Measurements from ENCODE around the gene BBS10.

DNA sequence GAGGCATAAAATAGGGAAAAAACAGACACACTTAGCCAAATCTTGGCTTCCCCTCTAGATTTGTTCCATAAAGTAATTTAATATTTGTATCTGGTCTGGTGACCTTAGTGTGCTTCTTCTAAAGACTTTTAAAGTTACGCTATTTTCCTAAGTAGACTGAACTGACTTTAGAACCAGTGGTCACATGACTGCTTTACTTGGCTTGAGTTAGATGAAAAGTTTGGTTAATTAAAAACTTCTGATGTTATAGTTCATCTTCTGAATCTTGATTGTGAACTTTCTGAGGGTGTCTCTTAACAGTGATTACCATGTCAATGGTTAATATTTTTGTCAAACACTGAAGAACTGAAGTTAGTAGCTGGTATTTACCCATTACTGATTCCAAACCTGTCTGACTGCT, 2.6 kb downstream of the BBS10 start:
- TF ChIP-seq, protein P1, sequence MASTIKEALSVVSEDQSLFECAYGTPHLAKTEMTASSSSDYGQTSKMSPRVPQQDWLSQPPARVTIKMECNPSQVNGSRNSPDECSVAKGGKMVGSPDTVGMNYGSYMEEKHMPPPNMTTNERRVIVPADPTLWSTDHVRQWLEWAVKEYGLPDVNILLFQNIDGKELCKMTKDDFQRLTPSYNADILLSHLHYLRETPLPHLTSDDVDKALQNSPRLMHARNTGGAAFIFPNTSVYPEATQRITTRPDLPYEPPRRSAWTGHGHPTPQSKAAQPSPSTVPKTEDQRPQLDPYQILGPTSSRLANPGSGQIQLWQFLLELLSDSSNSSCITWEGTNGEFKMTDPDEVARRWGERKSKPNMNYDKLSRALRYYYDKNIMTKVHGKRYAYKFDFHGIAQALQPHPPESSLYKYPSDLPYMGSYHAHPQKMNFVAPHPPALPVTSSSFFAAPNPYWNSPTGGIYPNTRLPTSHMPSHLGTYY (CRISPR knock-in tag; IDR thresholded peaks at IDR 0.05), result no peak
- no peak for TF ChIP-seq IRF1 (CRISPR knock-in tag; IDR thresholded peaks at IDR 0.05)
- no peak for TF ChIP-seq ZNF138 (CRISPR knock-in tag; conservative IDR thresholded peaks at IDR 0.05)
- no peak for TF ChIP-seq SP1 (CRISPR knock-in tag; conservative IDR thresholded peaks at IDR 0.05)
- no peak for TF ChIP-seq CTCF (IDR thresholded peaks at IDR 0.05)
- no peak for TF ChIP-seq ZBTB21 (CRISPR knock-in tag; IDR thresholded peaks at IDR 0.05; ENCODE audit: borderline replicate concordance)
- TF ChIP-seq, protein P2, sequence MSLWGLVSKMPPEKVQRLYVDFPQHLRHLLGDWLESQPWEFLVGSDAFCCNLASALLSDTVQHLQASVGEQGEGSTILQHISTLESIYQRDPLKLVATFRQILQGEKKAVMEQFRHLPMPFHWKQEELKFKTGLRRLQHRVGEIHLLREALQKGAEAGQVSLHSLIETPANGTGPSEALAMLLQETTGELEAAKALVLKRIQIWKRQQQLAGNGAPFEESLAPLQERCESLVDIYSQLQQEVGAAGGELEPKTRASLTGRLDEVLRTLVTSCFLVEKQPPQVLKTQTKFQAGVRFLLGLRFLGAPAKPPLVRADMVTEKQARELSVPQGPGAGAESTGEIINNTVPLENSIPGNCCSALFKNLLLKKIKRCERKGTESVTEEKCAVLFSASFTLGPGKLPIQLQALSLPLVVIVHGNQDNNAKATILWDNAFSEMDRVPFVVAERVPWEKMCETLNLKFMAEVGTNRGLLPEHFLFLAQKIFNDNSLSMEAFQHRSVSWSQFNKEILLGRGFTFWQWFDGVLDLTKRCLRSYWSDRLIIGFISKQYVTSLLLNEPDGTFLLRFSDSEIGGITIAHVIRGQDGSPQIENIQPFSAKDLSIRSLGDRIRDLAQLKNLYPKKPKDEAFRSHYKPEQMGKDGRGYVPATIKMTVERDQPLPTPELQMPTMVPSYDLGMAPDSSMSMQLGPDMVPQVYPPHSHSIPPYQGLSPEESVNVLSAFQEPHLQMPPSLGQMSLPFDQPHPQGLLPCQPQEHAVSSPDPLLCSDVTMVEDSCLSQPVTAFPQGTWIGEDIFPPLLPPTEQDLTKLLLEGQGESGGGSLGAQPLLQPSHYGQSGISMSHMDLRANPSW (CRISPR knock-in tag; conservative IDR thresholded peaks at IDR 0.05; ENCODE audit: low read depth), result no peak
- TF ChIP-seq ZBTB43 (CRISPR knock-in tag; IDR thresholded peaks at IDR 0.05), result no peak
- TF ChIP-seq ZNF232 (CRISPR knock-in tag; IDR thresholded peaks at IDR 0.05), result no peak
